Endothelial cell of umbilical vein (primary cell): ENCODE data around the gene AKAP12. TPM values are rescaled to one million over a fixed set of nuclear protein-coding genes. Genes with fewer than 3 reads are reported as not detected.

Experiments used
- BruUV-seq: library from RNA; stranded (reverse); fragments of 400-500 nt; replicated peaks from 2 replicates; lab custom pipeline; 2021; lab: Mats Ljungman, UMichigan
- CTCF ChIA-PET: fragments of 300-600, 350-600 bp; sonication (Branson Sonifier 250); formaldehyde crosslinking; loops from one replicate; lab custom pipeline; 2021; ENCODE audit warnings: antibody characterized with exemption, inconsistent platforms; lab: Charles Lee
- POLR2A ChIA-PET: fragments of 300-600, 350-600 bp; sonication (Branson Sonifier 250); formaldehyde crosslinking; loops from one replicate; lab custom pipeline; 2021; ENCODE audit warnings: antibody characterized with exemption, inconsistent platforms; lab: Charles Lee
- DNase-seq: peaks from one replicate; pipeline ENCODE4 v3.0.0-alpha.2; 2011; ENCODE audit warnings: low read depth, low spot score
- FAIRE-seq: peaks from 2 replicates; lab custom pipeline; 2011; peaks lifted over from hg19 to GRCh38; lab: Jason Lieb, UNC
- H2AFZ ChIP-seq: 2 replicates; pipeline ENCODE4 v1.6.0; 2012; ENCODE audit warnings: low read depth, low read length, control low read depth, inconsistent platforms
- H3K27ac ChIP-seq: 2 replicates; pipeline ENCODE4 v1.5.1; 2011; ENCODE audit warnings: low read depth, mild to moderate bottlenecking, control low read depth, low read length, moderate library complexity; ENCODE audit not compliant: insufficient read depth
- H3K27me3 ChIP-seq, 2 experiments: 2 replicates each; pipeline versions ENCODE4 v1.6.0 to v1.6.1; 2011; ENCODE audit warnings: low read length in 2 of 2, mixed read lengths in 1 of 2; ENCODE audit not compliant: control insufficient read depth in 2 of 2, insufficient read depth in 2 of 2
- H3K36me3 ChIP-seq, 2 experiments: 2 replicates in 1 of 2; 3 replicates in 1 of 2; pipeline ENCODE4 v1.5.1; 2011; ENCODE audit warnings: low read length in 2 of 2, mild to moderate bottlenecking in 1 of 2, moderate library complexity in 1 of 2; ENCODE audit not compliant: control insufficient read depth in 2 of 2, insufficient read depth in 2 of 2; ENCODE audit errors: extremely low read depth in 1 of 2
- H3K4me1 ChIP-seq: 3 replicates; pipeline ENCODE4 v1.5.1; 2011; ENCODE audit warnings: mild to moderate bottlenecking, low read length; ENCODE audit not compliant: control insufficient read depth, insufficient read depth; ENCODE audit errors: extremely low read depth
- H3K4me2 ChIP-seq: 2 replicates; pipeline ENCODE4 v1.6.1; 2011; ENCODE audit warnings: low read length, control low read depth, mixed read lengths; ENCODE audit not compliant: insufficient read depth
- H3K4me3 ChIP-seq, 3 experiments: fragments of 200-600 bp in 1 of 3; sonication (generic), shearing (Covaris generic) in 1 of 3; replicated peaks in 1 of 3; 2 replicates each; pipeline ENCODE4 v1.5.1; 2011 to 2016; ENCODE audit warnings: control low read depth in 3 of 3, low read length in 3 of 3, mild to moderate bottlenecking in 2 of 3, inconsistent platforms in 1 of 3, low read depth in 1 of 3, moderate library complexity in 1 of 3; ENCODE audit not compliant: insufficient read depth in 1 of 3
- H3K79me2 ChIP-seq: 2 replicates; pipeline ENCODE4 v1.6.0; 2012; ENCODE audit warnings: low read length, inconsistent platforms; ENCODE audit not compliant: control insufficient read depth, insufficient read depth
- H3K9ac ChIP-seq: replicated peaks from 2 replicates; pipeline ENCODE3; 2011; ENCODE audit warnings: low read length, control low read depth; ENCODE audit not compliant: insufficient read depth; ENCODE audit errors: extremely low read depth
- H3K9me1 ChIP-seq: replicated peaks from 3 replicates; pipeline ENCODE4 v1.6.0; 2011; ENCODE audit warnings: mild to moderate bottlenecking, low read length; ENCODE audit not compliant: control insufficient read depth, insufficient read depth; ENCODE audit errors: extremely low read depth
- H3K9me3 ChIP-seq: replicated peaks from 2 replicates; pipeline ENCODE4 v1.5.1; 2012; ENCODE audit warnings: low read length, inconsistent platforms; ENCODE audit not compliant: control insufficient read depth, insufficient read depth
- H4K20me1 ChIP-seq: replicated peaks from 2 replicates; pipeline ENCODE3; 2011; ENCODE audit warnings: mild to moderate bottlenecking, low read length; ENCODE audit not compliant: control insufficient read depth, insufficient read depth; ENCODE audit errors: extremely low read depth
- CTCF ChIP-seq, 2 donors: IDR thresholded peaks; 1 replicate in 1 of 2; 2 replicates in 1 of 2; pipeline ENCODE4 v1.5.1; 2011; ENCODE audit warnings: low read length in 2 of 2, mild to moderate bottlenecking in 2 of 2, moderate library complexity in 2 of 2, control low read depth in 1 of 2, inconsistent platforms in 1 of 2, low read depth in 1 of 2; ENCODE audit not compliant: insufficient read depth in 1 of 2; ENCODE audit errors: extremely low read depth in 1 of 2
- EZH2 ChIP-seq: IDR thresholded peaks from 2 replicates; pipeline ENCODE4 v1.6.1; 2012; ENCODE audit warnings: borderline replicate concordance, low read depth, mild to moderate bottlenecking, moderate library complexity, low read length, inconsistent platforms; ENCODE audit not compliant: severe bottlenecking
- FOS ChIP-seq: IDR thresholded peaks from 2 replicates; pipeline ENCODE4 v1.6.1; 2011; ENCODE audit warnings: mild to moderate bottlenecking, low read length, moderate library complexity, borderline replicate concordance; ENCODE audit not compliant: insufficient read depth
- GATA2 ChIP-seq: IDR thresholded peaks from 2 replicates; pipeline ENCODE4 v1.7.0; 2011; ENCODE audit warnings: low read depth, mild to moderate bottlenecking, moderate library complexity, mixed read lengths, low read length; ENCODE audit not compliant: insufficient read length, insufficient read depth
- JUN ChIP-seq: IDR thresholded peaks from 2 replicates; pipeline ENCODE4 v1.6.1; 2011; ENCODE audit warnings: borderline replicate concordance, low read depth; ENCODE audit not compliant: insufficient read length, insufficient read depth
- MAX ChIP-seq: IDR thresholded peaks from 2 replicates; pipeline ENCODE4 v1.6.1; 2011; ENCODE audit not compliant: insufficient read depth, insufficient read length
- MYC ChIP-seq: IDR thresholded peaks from one replicate; pipeline ENCODE4 v1.6.1; 2011; ENCODE audit warnings: mild to moderate bottlenecking, low read depth, low read length
- POLR2A ChIP-seq: IDR thresholded peaks from 2 replicates; pipeline ENCODE4 v1.6.1; 2012; ENCODE audit warnings: low read depth, mild to moderate bottlenecking, control low read depth, low read length
- POLR2AphosphoS5 ChIP-seq: IDR thresholded peaks from 2 replicates; pipeline ENCODE4 v1.6.1; 2012; ENCODE audit warnings: low read depth, mild to moderate bottlenecking, control low read depth, low read length, moderate library complexity; ENCODE audit not compliant: insufficient read depth
- dilution Hi-C: fragments of 300-500 bp; cut with MboI; formaldehyde crosslinking; loops from one replicate; pipeline ENCODE4 v1.15.0; 2019; ENCODE audit warnings: low sequenced_read_pairs; ENCODE audit not compliant: extremely low pct_ligation_motif_present
- intact Hi-C: fragments of 100-400 bp; cut with micrococcal nuclease; formaldehyde crosslinking; loops from one replicate; pipeline ENCODE4 v1.10.0; 2022
- polyA plus RNA-seq, 4 experiments: library from polyadenylated mRNA; depleted of rRNA in 3 of 4; stranded (reverse) in 3 of 4; unstranded in 1 of 4; fragments of >200 nt; gene quantifications; 2 replicates each; pipeline versions ENCODE4 v1.2.1 to v1.2.3, GENCODE V29; 2011 to 2012; ENCODE audit warnings: missing spikeins in 1 of 4
- total RNA-seq: library from RNA; stranded (reverse); gene quantifications from 2 replicates; pipeline ENCODE4 v1.2.3, GENCODE V29; 2021

AKAP12 gene
- total and polyA plus RNA-seq, 2 donors (not counting 3 experiments of a cell fraction or from before 2014, with no cell fraction given): 46.9 to 340 TPM

GRCh38 chr6:151377095-151377494 is 137.3 kb downstream of the AKAP12 start:
- Histone ChIP-seq H3K4me3 (no peak overlapping the region), H3K79me2 (peaks cover 51% of the 10 kb centered on the region), H3K9me3 (no peaks in the 10 kb centered on the region), H3K9me1 (no peaks in the 10 kb centered on the region), H2AFZ (no peak overlapping the region), H3K4me1 (peaks cover 23% of the 10 kb centered on the region), H3K36me3 (no peaks in the 10 kb centered on the region), H3K27me3 (no peaks in the 10 kb centered on the region), H4K20me1 (no peaks in the 10 kb centered on the region), H3K4me2 (no peak overlapping the region), H3K27ac (no peak overlapping the region), H3K9ac (no peak overlapping the region)
- TF ChIP-seq CTCF (IDR thresholded peaks at IDR 0.05; ENCODE audit: extremely low read depth in 1 of 2, insufficient read depth in 1 of 2, low read depth in 1 of 2, low read length in 2 of 2) (no peak), MAX (no peak), POLR2A (no peak), EZH2 (no peak), JUN (no peak), MYC (no peak), GATA2 (no peak), POLR2AphosphoS5 (no peak), FOS (no peak)
- dilution Hi-C loops (no loop called here), intact Hi-C loops (no loop called here)
- CTCF ChIA-PET: interaction anchor here (1.0 to 1.7 kb wide), 2 partner anchors 13 to 42 kb away, joined by 3 to 7 read pairs; no protein-coding TSS in a partner anchor
- POLR2A ChIA-PET: no interaction called here
- FAIRE-seq (no peak), DNase-seq (no peak)
- no TSS peak for BruUV-seq
